Measurements from ENCODE around the gene SH2D2A. TPM values are rescaled to one million over a fixed set of nuclear protein-coding genes. Genes with fewer than 3 reads are reported as not detected.
"Not testable (repeated sequence)": the region's sequence is repeated elsewhere in the genome, so short reads cannot be mapped to it uniquely, and the experiment has no call there.

SH2D2A gene
- total and polyA plus RNA-seq, 9 of the 15 experiments (the other 6 are each of a cell fraction or from before 2014, with no cell fraction given): 0.89 to 33.6 (median 6.9) TPM

GRCh38 chr1:156757572-156758253, 58.9 kb downstream of the SH2D2A start (continued):
- TF ChIP-seq ZNF263 (CRISPR knock-in tag; IDR thresholded peaks at IDR 0.05; ENCODE audit: borderline replicate concordance): peak; percentile 50; the same call in 1 of the 2 replicates
- peak; percentile 40; the same call in 1 of the 2 replicates for TF ChIP-seq EP400 (IDR thresholded peaks at IDR 0.05)
- 0 out of 4 replicates have a peak, but pooled peaks of 1 of the 2 experiments have one; percentile 23 for TF ChIP-seq NRF1 (conservative IDR thresholded peaks at IDR 0.05 in 1 of 2, IDR thresholded peaks at IDR 0.05 in 1 of 2)
- TF ChIP-seq SMARCE1 (IDR thresholded peaks at IDR 0.05): peak; percentile 40; the same call in 1 of the 2 replicates
- TF ChIP-seq ATF7 (IDR thresholded peaks at IDR 0.05): peak; percentile 22; the same call in 1 of the 2 replicates
- TF ChIP-seq MYNN (IDR thresholded peaks at IDR 0.05): 0 out of 2 replicates have a peak, but pooled peaks have one; percentile 17
- not testable (repeated sequence) for TF ChIP-seq MYNN (CRISPR knock-in tag; IDR thresholded peaks at IDR 0.05)
- peak; percentile 24; the same call in 1 of the 2 replicates for TF ChIP-seq CXXC5 (CRISPR knock-in tag; IDR thresholded peaks at IDR 0.05)
- peak; percentile 83 for TF ChIP-seq DPF2 (IDR thresholded peaks at IDR 0.05)
- TF ChIP-seq TRIM28 (IDR thresholded peaks at IDR 0.05): peak; percentile 29; the same call in 1 of the 2 replicates
- TF ChIP-seq ZKSCAN8 (CRISPR knock-in tag; IDR thresholded peaks at IDR 0.05): 0 out of 2 replicates have a peak, but pooled peaks have one; percentile 10
- TF ChIP-seq POLR2H (tag; IDR thresholded peaks at IDR 0.05; ENCODE audit: low read depth): 0 out of 2 replicates have a peak, but pooled peaks have one; percentile 20
- peak; percentile 38; the same call in 1 of the 2 replicates for TF ChIP-seq KAT7 (CRISPR knock-in tag; IDR thresholded peaks at IDR 0.05; ENCODE audit: borderline replicate concordance)
- TF ChIP-seq ADNP (tag; IDR thresholded peaks at IDR 0.05): peak; percentile 54
- TF ChIP-seq MNT (conservative IDR thresholded peaks at IDR 0.05): 0 out of 4 replicates have a peak, but pooled peaks of 1 of the 2 experiments have one; percentile 2
- peak; percentile 48; the same call in 1 of the 2 replicates for TF ChIP-seq EP300 (IDR thresholded peaks at IDR 0.05; ENCODE audit: low read length)
- TF ChIP-seq CEBPB (tag; IDR thresholded peaks at IDR 0.05): peak; percentile 86
- TF ChIP-seq MAFK (IDR thresholded peaks at IDR 0.05; ENCODE audit: low read length): peak; percentile 33; the same call in 1 of the 2 replicates
- TF ChIP-seq ARID1B (IDR thresholded peaks at IDR 0.05): peak; percentile 63
- TF ChIP-seq MAFF (IDR thresholded peaks at IDR 0.05; ENCODE audit: low read length): 0 out of 2 replicates have a peak, but pooled peaks have one; percentile 38
- peak in 1 of 2 experiments; percentile 3; a peak in 1 of 4 replicates for TF ChIP-seq TRIM24 (IDR thresholded peaks at IDR 0.05)
- peak; percentile 85 for TF ChIP-seq ZNF384 (IDR thresholded peaks at IDR 0.05; ENCODE audit: low read depth, low read length)
- peak; percentile 26 for TF ChIP-seq POLR3A (IDR thresholded peaks at IDR 0.05; ENCODE audit: borderline replicate concordance, extremely low read depth, insufficient read depth, insufficient read length)
- peak; percentile 42; the same call in 1 of the 2 replicates for TF ChIP-seq CBFA2T2 (conservative IDR thresholded peaks at IDR 0.05)
- TF ChIP-seq EGR1 (conservative IDR thresholded peaks at IDR 0.05): peak; percentile 73

Data from K562 (cell line).